HG02798 (cell line): ENCODE data around the gene ADIG.
"Not testable (repeated sequence)": the region's sequence is repeated elsewhere in the genome, so short reads cannot be mapped to it uniquely, and the experiment has no call there.

Experiments used
- ATAC-seq: cut with Tn5 transposase; IDR thresholded peaks from one replicate; pipeline ENCODE4 v1.9.1; 2021; ENCODE audit warnings: mild to moderate bottlenecking; ENCODE audit not compliant: unreplicated experiment, poor library complexity

Gene ADIG

DNA sequence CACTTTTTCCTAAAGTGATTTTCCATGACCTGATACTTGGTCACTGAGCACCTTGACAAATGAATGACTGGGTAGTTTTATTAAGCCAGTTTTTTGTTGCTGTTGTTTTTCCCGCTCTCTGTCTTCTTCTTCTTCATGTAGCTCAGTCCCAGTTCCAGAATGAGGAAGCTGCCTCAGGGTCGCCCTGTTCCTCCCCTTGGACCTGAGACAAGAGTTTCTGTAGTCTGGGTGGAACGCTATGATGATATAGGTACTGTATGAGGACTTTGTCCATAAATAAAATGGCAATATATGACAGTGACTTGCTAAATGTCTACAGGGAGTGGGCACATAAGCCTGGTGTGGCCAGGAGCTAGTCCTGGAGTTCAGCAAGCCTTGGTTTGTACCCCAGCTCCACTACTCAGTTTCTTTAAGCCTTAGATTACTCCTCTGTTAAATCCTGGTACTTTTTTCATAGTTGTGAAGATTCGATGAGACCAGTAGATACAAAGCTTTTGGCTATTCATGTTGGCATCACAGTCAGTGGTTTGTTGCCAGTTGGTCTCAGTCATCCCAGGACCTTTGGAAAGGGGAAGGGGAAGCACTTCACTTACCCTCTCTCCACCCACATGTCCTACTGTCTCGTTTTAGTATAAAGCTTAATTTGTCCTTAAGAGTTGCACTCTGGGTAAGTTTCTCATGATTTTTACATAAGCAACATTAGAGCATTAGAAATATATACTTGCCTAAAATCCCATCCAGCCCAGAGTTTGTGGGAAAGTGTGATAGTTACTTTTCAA, 11.1 kb upstream of the ADIG start:
- ATAC-seq, result no peak

DNA sequence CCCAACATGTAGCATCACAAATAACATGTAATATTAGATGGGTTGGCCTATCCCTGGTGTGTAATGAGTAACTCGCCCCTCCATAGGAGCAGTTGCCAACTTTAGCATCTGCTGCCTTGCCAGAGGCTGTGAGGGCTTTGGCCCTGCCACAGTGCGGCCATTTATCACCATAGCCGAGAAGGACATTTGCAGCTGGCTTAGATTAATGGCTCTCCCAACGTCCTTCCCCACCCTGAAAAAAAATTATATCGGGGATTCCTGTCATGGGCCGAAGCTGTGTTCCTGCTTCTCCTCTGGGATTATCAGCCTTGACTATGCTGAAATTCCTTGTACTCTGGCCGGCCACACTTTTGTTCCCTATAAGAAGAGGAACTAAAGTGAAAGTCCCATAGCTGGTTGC, 7.6 kb upstream of the ADIG start:
- no peak for ATAC-seq

DNA sequence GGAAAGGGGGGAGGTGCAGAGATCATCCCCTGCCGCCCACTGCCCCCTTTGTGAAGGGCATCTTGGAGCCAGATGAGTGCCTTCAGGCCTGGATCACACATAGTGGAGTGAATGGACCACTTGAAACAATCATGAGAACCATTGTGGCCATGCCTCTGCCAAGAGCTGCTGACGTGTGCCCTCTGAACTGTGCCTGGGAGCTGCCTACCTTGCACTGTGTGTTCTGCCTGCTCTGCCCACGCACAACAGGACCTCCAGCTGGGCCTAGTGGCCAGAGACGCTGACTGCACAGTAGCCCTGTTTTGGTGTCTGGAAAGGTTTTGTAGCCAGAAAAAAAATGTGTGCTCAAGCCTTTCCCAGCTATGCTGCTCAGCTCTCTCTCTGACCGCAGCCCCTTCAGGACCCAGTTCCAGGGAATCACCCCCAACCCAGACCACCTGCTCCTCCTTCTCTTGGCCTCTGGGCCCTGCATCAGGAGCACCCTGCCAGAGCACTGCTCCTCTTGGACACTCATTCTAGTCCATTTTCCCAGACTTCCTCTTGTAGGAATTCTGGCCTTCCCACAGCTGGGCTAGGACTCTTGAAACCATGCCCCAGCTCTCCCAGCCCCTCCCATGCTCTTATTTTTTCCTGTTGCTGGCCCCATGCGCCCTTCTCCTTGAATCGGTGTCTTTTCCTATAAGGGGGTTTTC, 1.6 kb upstream of the ADIG start:
- no peak for ATAC-seq

DNA sequence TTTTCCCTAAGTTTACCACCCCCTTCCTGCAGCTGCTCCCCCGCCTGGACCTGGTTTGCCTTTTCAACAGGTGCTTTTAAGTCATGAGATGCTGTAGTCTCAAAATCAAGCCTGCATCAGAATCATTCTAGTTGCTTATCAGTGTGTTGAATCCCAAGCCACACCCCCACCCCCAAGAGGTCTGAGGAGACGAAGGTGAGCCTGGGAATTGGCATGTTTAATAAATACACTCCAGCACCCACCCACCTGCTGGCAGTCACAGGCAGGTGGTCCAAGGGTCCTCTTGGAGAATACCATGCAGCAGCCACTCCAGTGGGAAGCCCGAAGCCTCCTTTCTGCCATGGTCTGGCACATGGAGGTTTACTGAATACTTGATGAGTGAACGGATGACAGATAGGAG, 1.1 kb upstream of the ADIG start:
- no peak for ATAC-seq

DNA sequence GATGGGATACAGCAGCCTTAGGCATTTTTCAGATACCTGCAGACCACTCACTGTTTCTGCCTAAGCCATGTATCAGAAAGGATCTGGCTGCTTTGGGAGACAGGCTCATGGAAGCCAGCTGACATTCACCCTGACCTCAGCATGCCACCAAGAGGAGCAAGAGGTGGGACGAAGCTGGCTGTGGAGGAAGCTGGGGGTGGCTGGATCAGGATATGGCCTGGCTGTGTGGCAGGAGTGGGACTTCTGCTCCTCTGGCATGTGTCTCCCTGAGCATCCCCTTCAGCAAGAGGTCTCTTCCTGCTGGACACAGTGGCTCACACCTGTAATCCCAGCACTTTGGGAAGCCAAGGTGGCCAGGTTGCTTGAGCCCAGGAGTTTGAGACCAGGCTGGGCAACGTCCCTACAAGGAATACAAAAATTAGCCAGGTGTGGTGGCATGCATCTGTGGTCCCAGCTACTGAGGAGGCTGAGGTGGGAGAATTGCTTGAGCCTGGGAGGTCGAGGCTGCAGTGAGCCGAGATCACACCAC, 897 bp downstream of the ADIG start:
- ATAC-seq, result no peak

DNA sequence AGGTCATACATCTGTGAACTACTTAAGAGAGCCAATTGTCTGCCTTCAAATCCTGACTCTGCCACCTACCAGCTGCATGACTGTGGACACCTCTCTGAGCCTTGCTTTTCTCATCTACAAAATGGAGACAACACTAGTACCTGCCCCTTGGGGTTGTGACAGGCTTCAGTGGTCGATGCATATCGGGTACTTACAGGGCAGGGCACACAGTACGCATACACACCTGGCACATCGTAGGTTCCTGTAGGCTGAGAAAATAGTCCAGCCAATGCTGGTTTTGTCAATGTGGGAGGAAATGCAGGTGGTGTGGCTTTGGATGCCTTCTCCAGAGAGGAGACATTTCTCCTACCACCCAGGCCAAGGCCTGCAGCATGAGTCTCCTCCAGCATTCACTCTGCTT, 2.3 kb downstream of the ADIG start:
- ATAC-seq, result no peak

DNA sequence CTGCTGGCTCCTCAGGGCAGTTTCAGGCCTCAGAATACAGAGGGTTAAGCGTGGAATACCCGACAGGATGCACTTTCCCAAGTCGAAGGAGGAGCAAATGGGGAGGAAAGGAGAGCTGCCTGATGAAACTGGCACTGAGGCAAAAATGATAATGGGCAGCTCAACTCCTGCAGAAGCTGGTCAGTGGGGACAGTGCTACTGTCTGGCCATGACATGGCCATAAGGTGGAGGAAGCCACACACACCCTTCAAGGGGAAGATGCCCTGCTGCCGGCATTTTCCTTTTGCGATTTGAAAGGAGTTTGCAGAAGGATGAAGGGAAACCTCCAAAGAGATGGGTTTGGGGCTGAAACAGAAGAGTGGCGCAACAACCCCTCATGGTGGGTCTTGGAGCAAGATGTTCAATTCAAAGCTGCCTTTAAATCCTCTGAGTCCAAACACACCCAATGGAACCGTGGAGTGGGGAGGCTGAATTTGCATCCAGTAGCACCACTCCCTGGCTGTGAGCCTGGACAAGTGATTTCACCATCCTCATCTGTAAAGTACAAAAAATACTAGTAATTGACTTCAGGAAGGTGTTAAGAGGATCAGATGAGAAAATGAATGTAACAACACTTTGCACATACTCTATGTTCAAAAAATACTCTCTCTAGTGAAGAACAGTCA, 3.2 kb downstream of the ADIG start:
- no peak for ATAC-seq

DNA sequence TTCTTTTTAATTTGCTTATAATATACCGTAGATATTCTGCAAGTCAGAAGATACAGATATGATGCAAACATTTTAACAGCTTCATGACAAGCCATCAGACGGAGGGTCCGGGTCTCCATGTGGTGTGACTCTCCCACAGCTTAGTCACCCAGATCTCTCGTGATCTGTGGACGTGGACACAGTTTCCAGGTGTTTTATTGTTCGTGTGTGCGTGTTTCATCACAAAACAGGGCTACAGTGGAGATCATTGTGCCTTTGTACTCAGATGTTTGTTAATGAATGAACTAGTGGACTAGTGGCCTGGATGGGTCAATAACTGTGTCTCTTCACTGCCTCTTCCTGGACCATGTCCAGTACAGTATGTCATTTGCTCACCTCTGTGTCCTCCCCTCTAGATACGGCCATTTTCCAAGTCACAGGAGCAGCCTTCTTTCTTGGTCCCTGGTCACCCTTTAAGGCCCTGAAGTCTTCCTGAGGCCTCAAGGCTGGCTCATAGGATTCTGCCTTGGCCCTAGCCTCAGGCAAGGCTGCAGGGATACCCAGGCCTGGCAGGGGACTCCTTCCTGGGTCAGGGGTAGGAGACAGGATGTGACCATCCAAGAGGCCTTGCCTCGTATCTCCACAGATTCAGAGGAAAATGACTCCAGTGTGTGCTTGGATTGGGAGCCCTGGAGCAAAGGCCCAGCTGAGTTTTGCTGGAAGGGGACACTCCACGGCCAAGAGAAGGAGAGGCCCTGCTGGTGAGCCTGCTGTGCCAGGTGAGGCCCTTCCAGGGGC, 4.6 kb downstream of the ADIG start:
- no peak for ATAC-seq

DNA sequence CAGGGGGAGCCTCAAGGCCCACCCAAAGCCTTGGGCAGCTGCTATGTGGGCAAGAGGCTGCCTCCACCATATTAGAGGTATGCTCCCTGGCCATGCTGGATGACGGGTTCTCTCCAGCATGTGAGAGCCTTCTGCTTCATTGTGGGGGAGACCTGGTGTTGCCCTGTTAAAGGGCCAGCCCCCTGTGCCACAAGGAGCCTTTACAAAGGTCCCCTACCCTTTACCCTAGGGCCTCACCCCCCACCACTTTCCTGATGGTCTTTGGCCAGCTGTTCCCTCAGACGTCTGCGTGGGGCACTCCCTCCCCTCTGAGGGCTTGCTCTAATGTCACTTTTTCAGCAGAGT, 5.2 kb downstream of the ADIG start:
- ATAC-seq, result no peak

DNA sequence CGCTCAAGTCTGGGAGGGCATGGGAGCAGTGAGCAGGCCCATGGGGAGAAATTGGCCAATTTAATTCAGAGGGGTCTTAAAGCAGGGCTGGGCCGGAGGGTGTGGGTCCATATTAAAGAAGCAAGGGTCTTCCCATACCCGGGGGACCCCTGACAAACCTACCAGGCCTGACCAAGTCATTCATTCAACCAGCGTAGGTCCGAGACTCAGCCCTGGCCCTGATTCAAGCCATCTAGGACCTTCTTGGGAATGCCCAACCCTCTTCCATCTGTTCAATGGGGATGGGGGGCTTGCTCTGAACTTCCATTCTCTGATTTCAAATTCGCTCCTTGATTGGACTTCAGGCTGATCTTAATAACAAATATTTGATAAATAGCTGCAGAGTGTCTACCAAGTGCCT, 7.3 kb downstream of the ADIG start:
- no peak for ATAC-seq

DNA sequence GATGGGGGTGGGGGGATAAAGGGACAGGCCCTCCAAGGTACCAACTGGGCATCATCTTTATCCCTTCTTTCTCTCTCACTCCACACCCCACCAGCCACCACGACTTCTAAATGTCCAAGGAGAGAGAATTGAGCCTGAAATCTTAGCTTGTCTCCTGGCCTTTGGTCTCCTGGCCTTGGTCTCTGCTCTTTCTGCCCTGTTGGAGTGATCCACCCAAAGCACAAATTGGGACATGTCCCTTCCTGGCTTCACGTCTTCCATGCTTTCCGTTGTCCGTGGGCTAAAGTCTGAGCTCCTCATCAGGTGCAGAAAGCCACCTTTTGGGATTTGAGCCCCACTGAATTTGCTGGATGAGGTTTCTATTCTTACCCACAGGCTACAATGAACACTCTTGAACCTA, 8.4 kb downstream of the ADIG start:
- no peak for ATAC-seq

DNA sequence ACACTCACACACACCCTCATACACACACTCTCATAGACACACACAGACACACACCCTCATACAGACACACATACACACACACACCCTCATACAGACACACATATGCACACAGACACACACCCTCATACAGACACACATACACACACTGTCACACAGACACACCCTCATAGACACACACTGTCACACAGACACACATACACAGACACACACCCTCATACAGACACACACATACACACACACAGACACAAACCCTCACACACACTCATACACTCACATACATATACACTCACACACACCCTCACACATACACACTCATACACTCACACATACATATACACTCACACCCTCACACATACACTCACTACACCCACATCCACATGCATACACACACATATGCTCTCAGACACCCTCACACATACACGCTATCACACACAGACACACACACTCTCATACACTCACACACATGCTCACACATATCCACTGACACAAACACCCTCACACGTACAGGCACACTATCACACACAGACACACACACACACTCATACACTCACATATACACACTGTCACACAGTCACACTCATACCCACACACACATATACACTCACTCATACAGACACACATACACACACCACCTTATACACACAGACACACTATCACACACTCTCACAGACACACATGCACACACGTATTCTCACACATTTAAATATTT, 9.1 kb downstream of the ADIG start:
- ATAC-seq, result no peak

DNA sequence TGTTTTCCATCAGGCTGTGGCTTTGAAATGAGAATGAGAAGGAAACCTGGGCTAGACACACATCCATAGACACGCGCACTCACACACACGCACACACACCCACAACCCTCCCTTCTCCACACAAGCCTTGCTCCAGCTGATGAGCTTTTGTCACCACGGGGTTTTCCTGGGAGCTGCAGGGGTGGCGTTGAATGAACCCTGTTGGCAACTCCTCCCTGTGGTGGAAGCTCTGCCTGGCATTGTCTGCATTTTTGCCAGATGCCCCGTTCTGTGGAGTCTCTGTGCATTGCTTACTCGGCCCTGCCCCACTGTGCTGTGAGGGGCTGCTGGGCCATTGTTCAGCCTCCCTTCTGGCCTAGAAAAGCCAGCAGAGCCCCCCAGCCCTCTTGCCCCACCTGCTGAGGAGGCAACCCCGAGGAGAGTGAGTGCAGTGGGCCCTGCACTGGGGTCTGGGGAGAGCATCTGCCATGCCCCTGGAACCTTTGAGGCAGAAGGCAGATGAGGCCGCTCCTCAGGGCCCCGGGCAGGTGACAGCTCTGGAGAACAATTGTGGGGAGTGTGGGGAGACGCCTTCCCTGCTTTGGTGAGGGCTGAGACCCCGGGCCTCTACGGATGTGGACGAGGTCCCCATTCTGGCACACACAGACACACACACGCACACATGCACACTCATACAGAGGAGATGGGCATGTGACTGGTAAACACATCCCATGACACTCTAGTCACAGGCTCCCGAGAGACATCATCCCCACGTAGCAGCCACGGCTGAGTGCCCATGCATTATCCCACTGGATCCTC, 9.9 kb downstream of the ADIG start:
- no peak for ATAC-seq

DNA sequence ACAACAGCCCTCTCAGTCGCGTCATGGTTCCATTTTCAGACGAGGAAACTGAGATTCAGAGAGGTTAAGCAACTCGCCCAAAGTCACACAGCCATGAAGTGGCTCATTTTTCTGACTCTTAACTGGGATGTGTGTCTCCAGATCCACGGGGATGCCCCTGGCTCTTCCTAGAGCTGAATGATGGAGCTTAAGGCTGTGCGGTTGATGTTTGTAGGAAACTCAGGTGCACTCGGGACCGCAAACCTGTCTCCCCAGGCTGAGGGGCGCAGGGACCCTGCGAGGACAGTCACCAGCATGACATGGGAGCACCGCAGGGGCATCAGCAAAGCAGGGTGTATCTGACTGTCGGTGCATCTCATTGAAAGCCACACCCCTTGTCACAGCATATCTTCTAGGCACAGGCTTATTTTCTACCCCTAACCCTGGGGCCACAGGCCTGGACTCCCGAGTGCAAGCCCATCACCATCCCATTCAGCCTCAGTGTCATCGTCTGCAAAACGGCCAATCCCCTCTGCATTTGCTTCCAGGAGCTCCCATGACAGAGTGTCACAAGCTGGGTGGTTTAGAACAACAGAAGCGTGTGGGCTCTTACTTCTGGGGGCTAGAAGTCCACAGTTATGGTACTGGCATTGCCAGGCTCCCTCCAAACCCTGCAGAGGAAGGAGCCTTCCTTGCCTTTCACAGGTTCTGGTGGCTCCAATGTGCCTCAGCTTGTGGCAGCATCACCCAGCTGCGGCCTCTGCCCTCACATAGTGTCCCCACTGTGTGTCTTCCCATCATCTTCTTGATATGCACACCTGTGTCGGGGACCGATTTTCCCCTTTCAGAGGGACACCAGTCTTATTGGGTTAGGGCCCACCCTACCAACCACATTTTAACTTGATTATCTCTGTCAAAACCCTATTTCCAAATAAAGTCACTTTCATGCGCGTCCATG, 10.7 kb downstream of the ADIG start:
- ATAC-seq, result no peak

DNA sequence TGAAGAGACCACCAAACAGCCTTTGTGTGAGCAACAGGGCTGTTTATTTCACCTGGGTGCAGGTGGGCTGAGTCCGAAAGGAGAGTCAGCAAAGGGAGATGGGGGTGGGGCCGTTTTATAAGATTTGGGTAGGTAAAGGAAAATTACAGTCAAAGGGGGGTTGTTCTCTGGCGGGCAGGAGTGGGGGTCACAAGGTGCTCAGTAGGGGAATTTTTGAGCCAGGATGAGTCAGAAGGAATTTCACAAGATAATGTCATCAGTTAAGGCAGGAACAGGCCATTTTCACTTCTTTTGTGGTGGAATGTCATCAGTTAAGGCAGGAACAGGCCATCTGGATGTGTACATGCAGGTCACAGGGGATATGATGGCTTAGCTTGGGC, 11.4 kb downstream of the ADIG start:
- ATAC-seq, result not testable (repeated sequence)

DNA sequence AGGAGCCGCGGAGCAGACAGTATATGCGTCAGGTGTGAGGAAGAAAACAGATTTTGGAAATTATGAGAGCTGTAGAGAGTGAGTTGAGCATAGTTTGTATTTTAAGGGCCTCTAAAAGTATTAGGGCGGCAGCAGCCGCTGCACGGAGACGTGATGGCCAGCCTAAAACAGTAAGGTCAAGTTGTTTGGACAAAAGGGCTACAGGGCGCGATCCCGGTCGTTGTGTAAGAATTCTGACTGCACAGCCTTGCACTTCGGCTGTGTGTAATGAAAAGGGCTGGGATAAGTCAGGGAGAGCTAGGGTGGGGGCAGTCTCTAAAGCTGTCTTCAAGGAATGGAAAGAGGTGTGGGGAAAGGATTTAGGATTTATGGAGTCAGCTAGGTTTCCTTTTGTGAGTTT, 13.3 kb downstream of the ADIG start:
- not testable (repeated sequence) for ATAC-seq

DNA sequence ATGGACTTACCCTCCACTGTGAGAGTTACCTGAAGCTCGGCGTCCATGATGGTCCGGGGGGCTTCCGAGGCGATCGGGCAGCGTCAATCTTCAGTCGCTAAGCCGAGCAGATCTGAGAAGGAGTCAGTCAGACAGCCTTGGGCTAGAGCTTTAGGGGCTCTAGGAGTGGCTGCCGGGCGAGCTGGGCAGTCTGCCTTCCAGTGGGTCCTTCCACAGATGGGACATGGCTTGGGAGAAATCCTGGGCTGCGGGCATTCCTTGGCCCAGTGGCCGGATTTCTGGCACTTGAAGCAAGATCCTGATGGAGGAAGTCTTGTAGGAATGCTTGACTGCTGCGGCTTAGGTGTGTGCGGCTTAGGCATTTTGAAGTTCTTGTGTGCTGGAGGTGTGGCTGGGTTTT, 14.9 kb downstream of the ADIG start:
- ATAC-seq, result not testable (repeated sequence)

DNA sequence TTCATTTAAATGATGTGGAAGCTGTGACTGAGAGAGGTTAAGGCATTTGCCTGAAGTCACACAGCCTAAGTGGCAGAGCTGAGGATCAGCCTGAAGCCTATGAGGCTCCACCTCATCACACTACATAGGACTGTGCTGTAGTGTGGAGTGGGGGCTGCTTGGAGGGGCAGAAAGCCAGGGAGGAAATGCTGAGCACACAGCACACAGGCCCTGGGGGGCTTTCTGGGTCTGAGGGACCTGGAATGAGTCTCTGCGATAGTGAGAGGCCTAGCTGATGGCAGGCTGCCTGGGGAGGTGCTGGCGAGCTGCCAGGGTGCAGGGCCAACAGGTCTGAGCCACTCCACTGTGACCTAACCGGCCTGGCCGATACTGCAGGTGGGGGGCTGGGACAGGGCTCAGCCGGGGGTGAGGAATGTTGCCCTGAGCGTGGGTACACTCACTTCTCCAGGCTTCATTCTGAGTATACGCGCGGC, 18.4 kb downstream of the ADIG start:
- ATAC-seq, result no peak
